Measurements from ENCODE around the gene MDM4. TPM values are rescaled to one million over a fixed set of nuclear protein-coding genes. Genes with fewer than 3 reads are reported as not detected.
A peak's percentile ranks its signal among the peaks of the same experiment; 100 is the strongest.

Gene MDM4
- total and polyA plus RNA-seq, 2 donors (not counting 3 experiments of a cell fraction or from before 2014, with no cell fraction given), result 11.7 to 67.0 TPM

GRCh38 chr1:204502241-204502640 lies 14.0 kb upstream of the MDM4 start:
- Histone ChIP-seq H3K36me3 (ENCODE audit: control insufficient read depth in 2 of 2, extremely low read depth in 1 of 2, insufficient read depth in 2 of 2, low read length in 2 of 2) (no peaks in the 10 kb centered on the region), H3K9me3 (replicated peaks; ENCODE audit: control insufficient read depth, insufficient read depth, low read length) (no peaks in the 10 kb centered on the region), H3K9ac (replicated peaks; ENCODE audit: extremely low read depth, insufficient read depth, low read length) (no peak overlapping the region), H2AFZ (ENCODE audit: low read depth, low read length) (no peak overlapping the region), H3K4me2 (ENCODE audit: insufficient read depth, low read length) (no peak overlapping the region), H3K27ac (ENCODE audit: insufficient read depth, low read depth, low read length) (no peak overlapping the region), H3K4me3 (replicated peaks in 1 of 3; ENCODE audit: insufficient read depth in 1 of 3, low read depth in 1 of 3, low read length in 3 of 3) (no peak overlapping the region), H3K79me2 (ENCODE audit: control insufficient read depth, insufficient read depth, low read length) (no peaks in the 10 kb centered on the region), H3K9me1 (replicated peaks; ENCODE audit: control insufficient read depth, extremely low read depth, insufficient read depth, low read length) (no peaks in the 10 kb centered on the region), H4K20me1 (replicated peaks; ENCODE audit: control insufficient read depth, extremely low read depth, insufficient read depth, low read length) (no peaks in the 10 kb centered on the region), H3K27me3 (ENCODE audit: control insufficient read depth in 2 of 2, insufficient read depth in 2 of 2, low read length in 2 of 2) (no peaks in the 10 kb centered on the region), H3K4me1 (ENCODE audit: control insufficient read depth, extremely low read depth, insufficient read depth, low read length) (peaks cover 26% of the 10 kb centered on the region)
- no TSS peak for BruUV-seq (replicated peaks)
- no peak for TF ChIP-seq POLR2AphosphoS5 (IDR thresholded peaks at IDR 0.05; ENCODE audit: insufficient read depth, low read depth, low read length)
- dilution Hi-C loops (cut with MboI; ENCODE audit: extremely low pct_ligation_motif_present, low sequenced_read_pairs) (loop anchor here (10.0 kb wide), 1 partner anchor 57 kb away; no protein-coding TSS in a partner anchor), intact Hi-C loops (cut with micrococcal nuclease) (loop anchor here (2.0 to 10.0 kb wide), 4 partner anchors 91 to 637 kb away; partner anchors contain the start of genes GOLT1A, PPP1R15B and SNRPE)
- FAIRE-seq (no peak), DNase-seq (ENCODE audit: low read depth, low spot score) (no peak)
- ChIA-PET POLR2A (interaction anchor here (1.1 kb wide), 1 partner anchor 55 kb away, joined by 3 read pairs; no protein-coding TSS in a partner anchor), CTCF (interaction anchor here (1.3 to 18.3 kb wide), 12 partner anchors 8 to 243 kb away, joined by 4 to 1267 read pairs (median 17); partner anchors contain the start of gene PIK3C2B)

GRCh38 chr1:204503122-204503912 lies 12.9 kb upstream of the MDM4 start:
- TF ChIP-seq POLR2AphosphoS5 (IDR thresholded peaks at IDR 0.05; ENCODE audit: insufficient read depth, low read depth, low read length) (no peak), EZH2 (IDR thresholded peaks at IDR 0.05; ENCODE audit: borderline replicate concordance, low read depth, low read length, severe bottlenecking) (no peak), GATA2 (IDR thresholded peaks at IDR 0.05; ENCODE audit: insufficient read depth, insufficient read length, low read depth, low read length) (peak; percentile 4), CTCF (IDR thresholded peaks at IDR 0.05; ENCODE audit: extremely low read depth in 1 of 2, insufficient read depth in 1 of 2, low read depth in 1 of 2, low read length in 2 of 2) (peak; percentile 47 to 55)
- H3K9me1 ChIP-seq (replicated peaks; ENCODE audit: control insufficient read depth, extremely low read depth, insufficient read depth, low read length), result no peaks in the 10 kb centered on the region
- no peak overlapping the region for H3K27ac ChIP-seq (ENCODE audit: insufficient read depth, low read depth, low read length)
- no peak overlapping the region for H3K4me3 ChIP-seq (replicated peaks in 1 of 3; ENCODE audit: insufficient read depth in 1 of 3, low read depth in 1 of 3, low read length in 3 of 3)
- no peaks in the 10 kb centered on the region for H3K27me3 ChIP-seq (ENCODE audit: control insufficient read depth in 2 of 2, insufficient read depth in 2 of 2, low read length in 2 of 2)
- ChIA-PET POLR2A (interaction anchor here (0.9 kb wide), 2 partner anchors 57 to 72 kb away, joined by 5 read pairs; no protein-coding TSS in a partner anchor), CTCF (interaction anchor here (0.6 to 18.3 kb wide), 43 partner anchors 10 to 374 kb away, joined by 3 to 1267 read pairs (median 6); partner anchors contain the start of genes GOLT1A, MDM4 and PIK3C2B)
- peak; percentile 66 for FAIRE-seq
- DNase-seq (ENCODE audit: low read depth, low spot score), result peak; percentile 89
- no peaks in the 10 kb centered on the region for H3K36me3 ChIP-seq (ENCODE audit: control insufficient read depth in 2 of 2, extremely low read depth in 1 of 2, insufficient read depth in 2 of 2, low read length in 2 of 2)
- intact Hi-C loops (cut with micrococcal nuclease) (loop anchor here (1.0 to 10.0 kb wide), 9 partner anchors 9 to 639 kb away; partner anchors contain the start of genes GOLT1A, PIK3C2B, PPP1R15B and SNRPE), dilution Hi-C loops (cut with MboI; ENCODE audit: extremely low pct_ligation_motif_present, low sequenced_read_pairs) (loop anchor here (10.0 kb wide), 1 partner anchor 59 kb away; no protein-coding TSS in a partner anchor)
- no peaks in the 10 kb centered on the region for H3K79me2 ChIP-seq (ENCODE audit: control insufficient read depth, insufficient read depth, low read length)
- peak overlapping the region; percentile 71 for H2AFZ ChIP-seq (ENCODE audit: low read depth, low read length)
- no peaks in the 10 kb centered on the region for H3K9me3 ChIP-seq (replicated peaks; ENCODE audit: control insufficient read depth, insufficient read depth, low read length)
- peak overlapping the region; percentile 13 for H3K4me2 ChIP-seq (ENCODE audit: insufficient read depth, low read length)
- no TSS peak for BruUV-seq (replicated peaks)
- no peaks in the 10 kb centered on the region for H4K20me1 ChIP-seq (replicated peaks; ENCODE audit: control insufficient read depth, extremely low read depth, insufficient read depth, low read length)
- peak overlapping the region; percentile 4 for H3K9ac ChIP-seq (replicated peaks; ENCODE audit: extremely low read depth, insufficient read depth, low read length)
- H3K4me1 ChIP-seq (ENCODE audit: control insufficient read depth, extremely low read depth, insufficient read depth, low read length), result peaks cover 26% of the 10 kb centered on the region

All from endothelial cell of umbilical vein (primary cell).